Neural cell (in vitro differentiated cells): ENCODE results near the gene SUSD5. TPM values are rescaled to one million over a fixed set of nuclear protein-coding genes. Genes with fewer than 3 reads are reported as not detected.
"Not testable (repeated sequence)": the region's sequence is repeated elsewhere in the genome, so short reads cannot be mapped to it uniquely, and the experiment has no call there.

ENCODE experiments used
- H2AFZ ChIP-seq: fragments of 200-600, 300-800 bp; sonication (generic), shearing (Covaris generic); 2 replicates; pipeline ENCODE4 v1.6.0; 2014; ENCODE audit warnings: low read depth, mild to moderate bottlenecking, antibody characterized with exemption, low read length, moderate library complexity
- H3F3A ChIP-seq: fragments of 200-600 bp; shearing (Covaris generic); 2 replicates; pipeline ENCODE4 v1.6.1; 2016; ENCODE audit warnings: mild to moderate bottlenecking, moderate library complexity, mixed read lengths, antibody characterized with exemption, low read length; ENCODE audit not compliant: insufficient read depth, poor library complexity, severe bottlenecking
- H3K27ac ChIP-seq: fragments of 200-600, 300-800 bp; sonication (generic), shearing (Covaris generic); 2 replicates; pipeline ENCODE4 v1.5.1; 2014; ENCODE audit warnings: mild to moderate bottlenecking, low read length, moderate library complexity
- H3K27me3 ChIP-seq: fragments of 300-800, 200-600 bp; sonication (generic), shearing (Covaris generic); 2 replicates; pipeline ENCODE4 v1.6.0; 2014; ENCODE audit warnings: mild to moderate bottlenecking, low read depth, low read length, moderate library complexity; ENCODE audit not compliant: insufficient read depth
- H3K36me3 ChIP-seq: fragments of 300-800, 200-600 bp; sonication (generic), shearing (Covaris generic); 2 replicates; pipeline ENCODE4 v1.5.1; 2014; ENCODE audit warnings: mild to moderate bottlenecking, antibody characterized with exemption, low read length, moderate library complexity; ENCODE audit not compliant: insufficient read depth
- H3K4me2 ChIP-seq: fragments of 300-800, 200-600 bp; sonication (generic), shearing (Covaris generic); 2 replicates; pipeline ENCODE4 v1.6.0; 2014; ENCODE audit warnings: mild to moderate bottlenecking, low read length
- H3K4me3 ChIP-seq: fragments of 300-800, 200-600 bp; sonication (generic), shearing (Covaris generic); 2 replicates; pipeline ENCODE4 v1.5.1; 2014; ENCODE audit warnings: mild to moderate bottlenecking, low read length, moderate library complexity
- H3K79me2 ChIP-seq: fragments of 200-600 bp; shearing (Covaris generic); replicated peaks from 2 replicates; pipeline ENCODE4 v1.6.0; 2014; ENCODE audit warnings: mild to moderate bottlenecking, low read length, moderate library complexity; ENCODE audit not compliant: insufficient read depth
- H3K9ac ChIP-seq: fragments of 300-800, 200-600 bp; sonication (generic), shearing (Covaris generic); 2 replicates; pipeline ENCODE4 v1.6.1; 2016; ENCODE audit warnings: mild to moderate bottlenecking, low read length, mixed read lengths
- H3K9me2 ChIP-seq: fragments of 200-600 bp; shearing (Covaris generic); 2 replicates; pipeline ENCODE4 v1.6.1; 2016; ENCODE audit warnings: mild to moderate bottlenecking, low read length, mixed read lengths; ENCODE audit not compliant: insufficient read depth
- H3K9me3 ChIP-seq: fragments of 200-600, 300-800 bp; sonication (generic), shearing (Covaris generic); 2 replicates; pipeline ENCODE4 v1.6.1; 2016; ENCODE audit warnings: mild to moderate bottlenecking, mixed run types, low read length, moderate library complexity, mixed read lengths
- H4K20me1 ChIP-seq: fragments of 200-600 bp; shearing (Covaris generic); 2 replicates; pipeline ENCODE4 v1.6.1; 2016; ENCODE audit warnings: mild to moderate bottlenecking, mixed run types; ENCODE audit not compliant: insufficient read depth
- CTCF ChIP-seq: fragments of 450-650 bp; IDR thresholded peaks from 2 replicates; pipeline ENCODE4 v1.5.1; 2014; ENCODE audit warnings: antibody characterized with exemption, mild to moderate bottlenecking, moderate library complexity; ENCODE audit not compliant: poor library complexity, severe bottlenecking
- EP300 ChIP-seq: fragments of 450-650 bp; conservative IDR thresholded peaks from 2 replicates; pipeline ENCODE4 v1.6.1; 2014; ENCODE audit warnings: antibody characterized with exemption, mild to moderate bottlenecking, moderate library complexity; ENCODE audit not compliant: poor library complexity, severe bottlenecking
- EZH2 ChIP-seq: fragments of 200-600, 300-800 bp; shearing (Covaris generic), sonication (generic); IDR thresholded peaks from 2 replicates; pipeline ENCODE4 v1.6.1; 2014; ENCODE audit warnings: antibody characterized with exemption, low read length, borderline replicate concordance, mild to moderate bottlenecking; ENCODE audit not compliant: insufficient read depth, poor library complexity, severe bottlenecking
- MXI1 ChIP-seq: fragments of 450-650 bp; conservative IDR thresholded peaks from 2 replicates; pipeline ENCODE4 v1.6.1; 2014; ENCODE audit warnings: antibody characterized with exemption, mild to moderate bottlenecking; ENCODE audit not compliant: poor library complexity, severe bottlenecking
- POLR2AphosphoS5 ChIP-seq: IDR thresholded peaks from 2 replicates; pipeline ENCODE4 v1.6.1; 2012
- RAD21 ChIP-seq: fragments of 450-650 bp; conservative IDR thresholded peaks from 2 replicates; pipeline ENCODE4 v1.6.1; 2014; ENCODE audit warnings: antibody characterized with exemption, mild to moderate bottlenecking, moderate library complexity
- REST ChIP-seq: IDR thresholded peaks from 2 replicates; pipeline ENCODE4 v1.6.1; 2012; ENCODE audit warnings: borderline replicate concordance
- SMC3 ChIP-seq: fragments of 450-650 bp; conservative IDR thresholded peaks from 2 replicates; pipeline ENCODE4 v1.6.1; 2014; ENCODE audit warnings: antibody characterized with exemption, mild to moderate bottlenecking, moderate library complexity; ENCODE audit not compliant: poor library complexity
- TAF1 ChIP-seq: IDR thresholded peaks from 2 replicates; pipeline ENCODE4 v1.6.1; 2012; ENCODE audit warnings: low read depth
- polyA plus RNA-seq: library from polyadenylated mRNA; depleted of rRNA; stranded (reverse); fragments of >200 nt; gene quantifications from 2 replicates; pipeline ENCODE4 v1.2.3, GENCODE V29; 2014

SUSD5 gene
- polyA plus RNA-seq, 1 donor from 2014 or later = 0.74 TPM

GRCh38 chr3:33166095-33166494 is 52.5 kb downstream of the SUSD5 start:
- H3K4me3 ChIP-seq = no peak overlapping the region
- no peaks in the 10 kb centered on the region for H3K79me2 ChIP-seq
- H3K27ac ChIP-seq = no peak overlapping the region
- H3K9ac ChIP-seq = no peak overlapping the region
- H3K9me2 ChIP-seq = no peaks in the 10 kb centered on the region
- no peak overlapping the region for H3K4me2 ChIP-seq
- no peaks in the 10 kb centered on the region for H3K36me3 ChIP-seq
- no peaks in the 10 kb centered on the region for H3K9me3 ChIP-seq
- no peaks in the 10 kb centered on the region for H4K20me1 ChIP-seq
- no peaks in the 10 kb centered on the region for H3K27me3 ChIP-seq
- no peaks in the 10 kb centered on the region for H3F3A ChIP-seq
- no peak overlapping the region for H2AFZ ChIP-seq
- TF ChIP-seq POLR2AphosphoS5 (no peak), EP300 (no peak), REST (no peak), CTCF (no peak), RAD21 (no peak), TAF1 (no peak), EZH2 (no peak), SMC3 (no peak), MXI1 (no peak)

GRCh38 chr3:33165372-33165771 is 53.2 kb downstream of the SUSD5 start:
- no peak overlapping the region for H3K4me3 ChIP-seq
- no peaks in the 10 kb centered on the region for H3K9me2 ChIP-seq
- no peak for TF ChIP-seq EP300
- TF ChIP-seq MXI1 = no peak
- no peak for TF ChIP-seq POLR2AphosphoS5
- no peak for TF ChIP-seq RAD21
- TF ChIP-seq EZH2 = no peak
- no peak for TF ChIP-seq REST
- no peak for TF ChIP-seq TAF1
- no peak for TF ChIP-seq CTCF
- no peak for TF ChIP-seq SMC3
- no peak overlapping the region for H3K4me2 ChIP-seq
- H3K9me3 ChIP-seq = no peaks in the 10 kb centered on the region
- H2AFZ ChIP-seq = no peak overlapping the region
- H3K79me2 ChIP-seq = no peaks in the 10 kb centered on the region
- H3K27me3 ChIP-seq = no peaks in the 10 kb centered on the region
- no peak overlapping the region for H3K27ac ChIP-seq
- no peak overlapping the region for H3K9ac ChIP-seq
- no peaks in the 10 kb centered on the region for H3K36me3 ChIP-seq
- H4K20me1 ChIP-seq = no peaks in the 10 kb centered on the region
- H3F3A ChIP-seq = no peaks in the 10 kb centered on the region

DNA sequence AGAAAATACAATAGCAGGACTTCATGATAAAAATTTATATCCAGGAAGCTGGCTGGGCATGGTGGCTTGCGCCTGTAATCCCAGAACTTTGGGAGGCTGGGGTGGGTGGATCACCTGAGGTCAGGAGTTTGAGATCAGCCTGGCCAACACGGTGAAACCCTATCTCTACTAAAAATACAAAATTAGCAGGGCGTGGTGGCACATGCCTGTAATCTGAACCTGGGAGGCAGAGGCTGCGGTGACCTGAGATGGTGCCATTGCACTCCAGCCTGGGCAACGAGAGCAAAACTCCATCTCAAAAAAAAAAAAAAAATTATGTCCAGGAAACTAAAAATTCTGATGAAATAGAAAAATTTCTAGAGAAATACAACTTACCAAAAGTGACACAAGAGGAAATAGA is 56.0 kb downstream of the SUSD5 start:
- H2AFZ ChIP-seq, H3K36me3 ChIP-seq, H3K27me3 ChIP-seq: not testable (repeated sequence)

More for the DNA sequence above, 56.0 kb downstream of the SUSD5 start:
- not testable (repeated sequence) for H3F3A ChIP-seq, H3K9ac ChIP-seq, H3K27ac ChIP-seq, H3K4me2 ChIP-seq, H3K4me3 ChIP-seq, H3K9me3 ChIP-seq, H3K9me2 ChIP-seq, H3K79me2 ChIP-seq, H4K20me1 ChIP-seq
